Activated T-helper 2 cell treated with anti-CD3 and anti-CD28 coated beads, Interferon-gamma antibody, Interleukin-2, Interleukin-4, amounts not matched to agents 10 μg/mL and 5 μg/mL and 100 μg/mL, durations not matched to agents 14 hours and 24 hours and 36 hours (primary cell): ENCODE data around the gene ZNF534. TPM values are rescaled to one million over a fixed set of nuclear protein-coding genes. Genes with fewer than 3 reads are reported as not detected.

Experiments
- DNase-seq: peaks from one replicate; pipeline ENCODE4 v3.0.0; 2021; ENCODE audit warnings: low spot score
- H3K27ac Mint-ChIP-seq: one replicate; pipeline ENCODE4 v1.8.0; 2021; ENCODE audit warnings: mixed read lengths
- H3K27me3 Mint-ChIP-seq: one replicate; pipeline ENCODE4 v1.8.0; 2021; ENCODE audit warnings: low read depth, mixed read lengths
- H3K36me3 Mint-ChIP-seq: one replicate; pipeline ENCODE4 v1.8.0; 2021; ENCODE audit warnings: low read depth, mixed read lengths
- H3K4me1 Mint-ChIP-seq: one replicate; pipeline ENCODE4 v1.8.0; 2021; ENCODE audit warnings: low read depth, mixed read lengths
- H3K4me3 Mint-ChIP-seq: one replicate; pipeline ENCODE4 v1.8.0; 2021; ENCODE audit warnings: low read depth, mild to moderate bottlenecking, moderate library complexity, mixed read lengths
- H3K9me3 Mint-ChIP-seq: one replicate; pipeline ENCODE4 v1.8.0; 2021; ENCODE audit warnings: mixed read lengths
- intact Hi-C: fragments of 100-400 bp; cut with micrococcal nuclease; formaldehyde crosslinking; loops from one replicate; pipeline ENCODE4 v1.15.1; 2023
- total RNA-seq: library from RNA; stranded (reverse); gene quantifications from 2 replicates; pipeline ENCODE4 v1.2.3, GENCODE V29; 2022

The ZNF534 gene
- total RNA-seq: not detected in 2 replicates

- no peak for DNase-seq
- Mint-ChIP-seq H3K27me3 (no peaks in the 10 kb centered on the region), H3K4me3 (no peak within 1 kb of the TSS), H3K27ac (no peak within 1 kb of the TSS), H3K9me3 (peaks cover 64% of the 10 kb centered on the region), H3K36me3 (no peaks in the 10 kb centered on the region), H3K4me1 (no peaks in the 10 kb centered on the region)
- intact Hi-C loops: no loop called here
Measured at GRCh38 chr19:52428937-52429336, at the start of gene ZNF534. Gene ZNF534, plus strand, starts transcription at chr19:52429148. Its CDS starts 2,327 bp downstream, at chr19:52431475.

GRCh38 chr19:52391135-52391534 is 37.8 kb upstream of the ZNF534 start:
- H3K27ac Mint-ChIP-seq: no peak overlapping the region
- H3K4me1 Mint-ChIP-seq: no peaks in the 10 kb centered on the region
- H3K4me3 Mint-ChIP-seq: no peak overlapping the region
- H3K36me3 Mint-ChIP-seq: peaks cover 5% of the 10 kb centered on the region
- H3K27me3 Mint-ChIP-seq: no peaks in the 10 kb centered on the region
- DNase-seq: no peak
- peaks cover 61% of the 10 kb centered on the region for H3K9me3 Mint-ChIP-seq
- intact Hi-C loops: no loop called here

- H3K27me3 Mint-ChIP-seq: no peaks in the 10 kb centered on the region
- H3K36me3 Mint-ChIP-seq: peaks cover 61% of the 10 kb centered on the region
- H3K4me1 Mint-ChIP-seq: peaks cover 12% of the 10 kb centered on the region
- H3K27ac Mint-ChIP-seq: peak within 1 kb of the TSS; percentile 87
- peaks cover 65% of the 10 kb centered on the region for H3K9me3 Mint-ChIP-seq
- peak within 1 kb of the TSS; percentile 92 for H3K4me3 Mint-ChIP-seq
- intact Hi-C loops: loop anchor here (5.0 kb wide), 2 partner anchors 60 to 240 kb away; partner anchors contain the start of genes ZNF610 and ZNF83
- DNase-seq: peak; percentile 85
Measured at GRCh38 chr19:52397310-52398080, 31.5 kb upstream of the ZNF534 start, which contains the start of gene ZNF528. Gene ZNF528, plus strand, starts transcription at chr19:52397849. Its CDS starts 4,165 bp downstream, at chr19:52402014.

GRCh38 chr19:52398081-52398441 is 30.9 kb upstream of the ZNF534 start:
- peak overlapping the region; percentile 87 for H3K27ac Mint-ChIP-seq
- peaks cover 63% of the 10 kb centered on the region for H3K36me3 Mint-ChIP-seq
- no peak for DNase-seq
- peak overlapping the region; percentile 92 for H3K4me3 Mint-ChIP-seq
- peaks cover 12% of the 10 kb centered on the region for H3K4me1 Mint-ChIP-seq
- peaks cover 64% of the 10 kb centered on the region for H3K9me3 Mint-ChIP-seq
- intact Hi-C loops: loop anchor here (5.0 kb wide), 2 partner anchors 61 to 239 kb away; partner anchors contain the start of genes ZNF610 and ZNF83
- no peaks in the 10 kb centered on the region for H3K27me3 Mint-ChIP-seq

- H3K4me3 Mint-ChIP-seq: no peak overlapping the region
Measured at GRCh38 chr19:52410276-52410675, 18.7 kb upstream of the ZNF534 start.

GRCh38 chr19:52415711-52416110 is 13.2 kb upstream of the ZNF534 start:
- Mint-ChIP-seq H3K27ac (no peak overlapping the region), H3K4me3 (no peak overlapping the region), H3K36me3 (peaks cover 12% of the 10 kb centered on the region), H3K27me3 (no peaks in the 10 kb centered on the region), H3K4me1 (no peaks in the 10 kb centered on the region), H3K9me3 (peaks cover 81% of the 10 kb centered on the region)
- no peak for DNase-seq
- intact Hi-C loops: no loop called here

More at GRCh38 chr19:52410276-52410675, 18.7 kb upstream of the ZNF534 start:
- peaks cover 76% of the 10 kb centered on the region for H3K9me3 Mint-ChIP-seq
- no peak for DNase-seq
- no peak overlapping the region for H3K27ac Mint-ChIP-seq
- intact Hi-C loops: no loop called here
- peaks cover 48% of the 10 kb centered on the region for H3K36me3 Mint-ChIP-seq
- no peaks in the 10 kb centered on the region for H3K4me1 Mint-ChIP-seq
- H3K27me3 Mint-ChIP-seq: no peaks in the 10 kb centered on the region

GRCh38 chr19:52442179-52442578 is 13.2 kb downstream of the ZNF534 start:
- intact Hi-C loops: no loop called here
- no peak for DNase-seq
- H3K36me3 Mint-ChIP-seq: no peaks in the 10 kb centered on the region
- H3K27ac Mint-ChIP-seq: no peak overlapping the region
- peaks cover 73% of the 10 kb centered on the region for H3K9me3 Mint-ChIP-seq
- no peak overlapping the region for H3K4me3 Mint-ChIP-seq
- H3K27me3 Mint-ChIP-seq: no peaks in the 10 kb centered on the region
- H3K4me1 Mint-ChIP-seq: no peaks in the 10 kb centered on the region

- Mint-ChIP-seq H3K27ac (no peak overlapping the region), H3K4me1 (no peaks in the 10 kb centered on the region), H3K9me3 (peaks cover 77% of the 10 kb centered on the region), H3K4me3 (no peak overlapping the region), H3K27me3 (no peaks in the 10 kb centered on the region), H3K36me3 (no peaks in the 10 kb centered on the region)
- no peak for DNase-seq
- intact Hi-C loops: no loop called here
Measured at GRCh38 chr19:52444506-52444905, 15.6 kb downstream of the ZNF534 start.

GRCh38 chr19:52451241-52451640 is 22.3 kb downstream of the ZNF534 start:
- H3K27me3 Mint-ChIP-seq: no peaks in the 10 kb centered on the region
- no peak overlapping the region for H3K4me3 Mint-ChIP-seq
- peaks cover 79% of the 10 kb centered on the region for H3K9me3 Mint-ChIP-seq
- no peak overlapping the region for H3K27ac Mint-ChIP-seq
- intact Hi-C loops: no loop called here
- peaks cover 5% of the 10 kb centered on the region for H3K4me1 Mint-ChIP-seq
- DNase-seq: no peak
- H3K36me3 Mint-ChIP-seq: peaks cover 14% of the 10 kb centered on the region

GRCh38 chr19:52453324-52454094 is 24.6 kb downstream of the ZNF534 start, which contains the start of gene ZNF578:
Gene ZNF578, plus strand, starts transcription at chr19:52453553. Its CDS starts 48,293 bp downstream, at chr19:52501846.
- intact Hi-C loops: no loop called here
- peaks cover 75% of the 10 kb centered on the region for H3K9me3 Mint-ChIP-seq
- peak; percentile 32 for DNase-seq
- H3K27me3 Mint-ChIP-seq: no peaks in the 10 kb centered on the region
- H3K4me3 Mint-ChIP-seq: peak within 1 kb of the TSS; percentile 52
- peaks cover 14% of the 10 kb centered on the region for H3K36me3 Mint-ChIP-seq
- H3K27ac Mint-ChIP-seq: no peak within 1 kb of the TSS
- peaks cover 5% of the 10 kb centered on the region for H3K4me1 Mint-ChIP-seq

- no peak overlapping the region for H3K4me3 Mint-ChIP-seq
- no peaks in the 10 kb centered on the region for H3K36me3 Mint-ChIP-seq
- no peaks in the 10 kb centered on the region for H3K4me1 Mint-ChIP-seq
- H3K27me3 Mint-ChIP-seq: no peaks in the 10 kb centered on the region
- intact Hi-C loops: no loop called here
- H3K27ac Mint-ChIP-seq: no peak overlapping the region
- H3K9me3 Mint-ChIP-seq: peaks cover 72% of the 10 kb centered on the region
- no peak for DNase-seq
Measured at GRCh38 chr19:52464798-52465470, 36.0 kb downstream of the ZNF534 start.

- H3K36me3 Mint-ChIP-seq: peaks cover 16% of the 10 kb centered on the region
- no peaks in the 10 kb centered on the region for H3K27me3 Mint-ChIP-seq
- intact Hi-C loops: no loop called here
- no peak overlapping the region for H3K27ac Mint-ChIP-seq
- H3K4me3 Mint-ChIP-seq: no peak overlapping the region
- peaks cover 91% of the 10 kb centered on the region for H3K9me3 Mint-ChIP-seq
- DNase-seq: no peak
- no peaks in the 10 kb centered on the region for H3K4me1 Mint-ChIP-seq
Measured at GRCh38 chr19:52473655-52474350, 44.9 kb downstream of the ZNF534 start.
